ENCODE results near the gene SMIM35. TPM values are rescaled to one million over a fixed set of nuclear protein-coding genes. Genes with fewer than 3 reads are reported as not detected.
"Not testable (repeated sequence)": the region's sequence is repeated elsewhere in the genome, so short reads cannot be mapped to it uniquely, and the experiment has no call there.

SMIM35 gene
- total and polyA plus RNA-seq, 2 donors (not counting 3 experiments of a cell fraction or from before 2014, with no cell fraction given), result not detected

GRCh38 chr11:117978991-117979390 is 107.8 kb downstream of the SMIM35 start:
- intact Hi-C loops (cut with micrococcal nuclease), result no loop called here
- Histone ChIP-seq H3K79me2 (ENCODE audit: control insufficient read depth, insufficient read depth, low read length) (no peaks in the 10 kb centered on the region), H3K9me3 (replicated peaks; ENCODE audit: control insufficient read depth, insufficient read depth, low read length) (no peaks in the 10 kb centered on the region), H3K4me3 (replicated peaks in 1 of 3; ENCODE audit: insufficient read depth in 1 of 3, low read depth in 1 of 3, low read length in 3 of 3) (no peak overlapping the region), H3K27me3 (ENCODE audit: control insufficient read depth in 2 of 2, insufficient read depth in 2 of 2, low read length in 2 of 2) (peaks cover 7 to 8% of the 10 kb centered on the region in 2 experiments), H3K4me1 (ENCODE audit: control insufficient read depth, extremely low read depth, insufficient read depth, low read length) (no peaks in the 10 kb centered on the region), H4K20me1 (replicated peaks; ENCODE audit: control insufficient read depth, extremely low read depth, insufficient read depth, low read length) (no peaks in the 10 kb centered on the region), H3K9ac (replicated peaks; ENCODE audit: extremely low read depth, insufficient read depth, low read length) (no peak overlapping the region), H3K9me1 (replicated peaks; ENCODE audit: control insufficient read depth, extremely low read depth, insufficient read depth, low read length) (no peaks in the 10 kb centered on the region), H3K27ac (ENCODE audit: insufficient read depth, low read depth, low read length) (no peak overlapping the region), H2AFZ (ENCODE audit: low read depth, low read length) (no peak overlapping the region), H3K4me2 (ENCODE audit: insufficient read depth, low read length) (no peak overlapping the region), H3K36me3 (ENCODE audit: control insufficient read depth in 2 of 2, extremely low read depth in 1 of 2, insufficient read depth in 2 of 2, low read length in 2 of 2) (no peaks in the 10 kb centered on the region)
- TF ChIP-seq MYC (IDR thresholded peaks at IDR 0.05; ENCODE audit: low read depth, low read length) (no peak), JUN (IDR thresholded peaks at IDR 0.05; ENCODE audit: borderline replicate concordance, insufficient read depth, insufficient read length, low read depth) (no peak), CTCF (IDR thresholded peaks at IDR 0.05; ENCODE audit: extremely low read depth in 1 of 2, insufficient read depth in 1 of 2, low read depth in 1 of 2, low read length in 2 of 2) (no peak), EZH2 (IDR thresholded peaks at IDR 0.05; ENCODE audit: borderline replicate concordance, low read depth, low read length, severe bottlenecking) (no peak), FOS (IDR thresholded peaks at IDR 0.05; ENCODE audit: borderline replicate concordance, insufficient read depth, low read length) (no peak)
- no peak for FAIRE-seq
- BruUV-seq (replicated peaks), result no TSS peak
- dilution Hi-C loops (cut with MboI; ENCODE audit: extremely low pct_ligation_motif_present, low sequenced_read_pairs), result no loop called here
- no peak for DNase-seq (ENCODE audit: low read depth, low spot score)
- CTCF ChIA-PET, result interaction anchor here (1.0 to 4.0 kb wide), 3 partner anchors 9 to 162 kb away, joined by 3 to 16 read pairs (median 4); no protein-coding TSS in a partner anchor
- POLR2A ChIA-PET, result no interaction called here

GRCh38 chr11:117978291-117978910 is 108.4 kb downstream of the SMIM35 start:
- H3K27me3 ChIP-seq (ENCODE audit: control insufficient read depth in 2 of 2, insufficient read depth in 2 of 2, low read length in 2 of 2); H3K4me3 ChIP-seq (replicated peaks in 1 of 3; ENCODE audit: insufficient read depth in 1 of 3, low read depth in 1 of 3, low read length in 3 of 3); H3K9me1 ChIP-seq (replicated peaks; ENCODE audit: control insufficient read depth, extremely low read depth, insufficient read depth, low read length); DNase-seq (ENCODE audit: low read depth, low spot score); H4K20me1 ChIP-seq (replicated peaks; ENCODE audit: control insufficient read depth, extremely low read depth, insufficient read depth, low read length); H3K4me2 ChIP-seq (ENCODE audit: insufficient read depth, low read length); H3K27ac ChIP-seq (ENCODE audit: insufficient read depth, low read depth, low read length); FAIRE-seq; H2AFZ ChIP-seq (ENCODE audit: low read depth, low read length); H3K4me1 ChIP-seq (ENCODE audit: control insufficient read depth, extremely low read depth, insufficient read depth, low read length); H3K79me2 ChIP-seq (ENCODE audit: control insufficient read depth, insufficient read depth, low read length); H3K9me3 ChIP-seq (replicated peaks; ENCODE audit: control insufficient read depth, insufficient read depth, low read length); H3K36me3 ChIP-seq (ENCODE audit: control insufficient read depth in 2 of 2, extremely low read depth in 1 of 2, insufficient read depth in 2 of 2, low read length in 2 of 2); intact Hi-C loops (cut with micrococcal nuclease); dilution Hi-C loops (cut with MboI; ENCODE audit: extremely low pct_ligation_motif_present, low sequenced_read_pairs); BruUV-seq (replicated peaks); H3K9ac ChIP-seq (replicated peaks; ENCODE audit: extremely low read depth, insufficient read depth, low read length); POLR2A ChIA-PET: not testable (repeated sequence)
- CTCF ChIA-PET, result interaction anchor here (1.0 to 4.0 kb wide), 4 partner anchors 10 to 161 kb away, joined by 3 to 16 read pairs (median 4); no protein-coding TSS in a partner anchor

- intact Hi-C loops (cut with micrococcal nuclease); POLR2A ChIA-PET; H3K9me1 ChIP-seq (replicated peaks; ENCODE audit: control insufficient read depth, extremely low read depth, insufficient read depth, low read length); dilution Hi-C loops (cut with MboI; ENCODE audit: extremely low pct_ligation_motif_present, low sequenced_read_pairs); H3K27ac ChIP-seq (ENCODE audit: insufficient read depth, low read depth, low read length); H4K20me1 ChIP-seq (replicated peaks; ENCODE audit: control insufficient read depth, extremely low read depth, insufficient read depth, low read length); H3K36me3 ChIP-seq (ENCODE audit: control insufficient read depth in 2 of 2, extremely low read depth in 1 of 2, insufficient read depth in 2 of 2, low read length in 2 of 2); DNase-seq (ENCODE audit: low read depth, low spot score); H3K4me3 ChIP-seq (replicated peaks in 1 of 3; ENCODE audit: insufficient read depth in 1 of 3, low read depth in 1 of 3, low read length in 3 of 3); H2AFZ ChIP-seq (ENCODE audit: low read depth, low read length); H3K27me3 ChIP-seq (ENCODE audit: control insufficient read depth in 2 of 2, insufficient read depth in 2 of 2, low read length in 2 of 2); FAIRE-seq; BruUV-seq (replicated peaks); H3K79me2 ChIP-seq (ENCODE audit: control insufficient read depth, insufficient read depth, low read length); H3K4me2 ChIP-seq (ENCODE audit: insufficient read depth, low read length); H3K9me3 ChIP-seq (replicated peaks; ENCODE audit: control insufficient read depth, insufficient read depth, low read length); H3K9ac ChIP-seq (replicated peaks; ENCODE audit: extremely low read depth, insufficient read depth, low read length): not testable (repeated sequence)
- H3K4me1 ChIP-seq (ENCODE audit: control insufficient read depth, extremely low read depth, insufficient read depth, low read length), result peaks cover 10% of the 10 kb centered on the region
- CTCF ChIA-PET, result interaction anchor here (1.1 to 4.0 kb wide), 4 partner anchors 11 to 161 kb away, joined by 3 to 16 read pairs (median 4); no protein-coding TSS in a partner anchor
These were observed 109.0 kb downstream of the SMIM35 start for GRCh38 chr11:117977612-117978264.

Measured in endothelial cell of umbilical vein (primary cell).